Measurements from ENCODE around the gene SPDYE4.

- TF ChIP-seq, protein P1, sequence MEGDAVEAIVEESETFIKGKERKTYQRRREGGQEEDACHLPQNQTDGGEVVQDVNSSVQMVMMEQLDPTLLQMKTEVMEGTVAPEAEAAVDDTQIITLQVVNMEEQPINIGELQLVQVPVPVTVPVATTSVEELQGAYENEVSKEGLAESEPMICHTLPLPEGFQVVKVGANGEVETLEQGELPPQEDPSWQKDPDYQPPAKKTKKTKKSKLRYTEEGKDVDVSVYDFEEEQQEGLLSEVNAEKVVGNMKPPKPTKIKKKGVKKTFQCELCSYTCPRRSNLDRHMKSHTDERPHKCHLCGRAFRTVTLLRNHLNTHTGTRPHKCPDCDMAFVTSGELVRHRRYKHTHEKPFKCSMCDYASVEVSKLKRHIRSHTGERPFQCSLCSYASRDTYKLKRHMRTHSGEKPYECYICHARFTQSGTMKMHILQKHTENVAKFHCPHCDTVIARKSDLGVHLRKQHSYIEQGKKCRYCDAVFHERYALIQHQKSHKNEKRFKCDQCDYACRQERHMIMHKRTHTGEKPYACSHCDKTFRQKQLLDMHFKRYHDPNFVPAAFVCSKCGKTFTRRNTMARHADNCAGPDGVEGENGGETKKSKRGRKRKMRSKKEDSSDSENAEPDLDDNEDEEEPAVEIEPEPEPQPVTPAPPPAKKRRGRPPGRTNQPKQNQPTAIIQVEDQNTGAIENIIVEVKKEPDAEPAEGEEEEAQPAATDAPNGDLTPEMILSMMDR (conservative IDR thresholded peaks at IDR 0.05; ENCODE audit: low read length), result no peak
- no peak for TF ChIP-seq EZH2phosphoT487 (IDR thresholded peaks at IDR 0.05; ENCODE audit: borderline replicate concordance, low read depth, low read length)
Measured at GRCh38 chr17:8791910-8792270, 33.5 kb upstream of the SPDYE4 start.

All from OCI-LY7 (cell line).